DND-41 (cell line): Measurements from ENCODE around the gene ELL2.

Source experiments
- EZH2 ChIP-seq: IDR thresholded peaks from 3 replicates; pipeline ENCODE4 v1.6.1; 2012; ENCODE audit warnings: borderline replicate concordance, low read depth, mild to moderate bottlenecking, moderate library complexity, low read length, inconsistent platforms; ENCODE audit not compliant: severe bottlenecking
- TF ChIP-seq, protein P1 (sequence below): IDR thresholded peaks from 2 replicates; pipeline ENCODE4 v1.5.1; 2012; ENCODE audit warnings: borderline replicate concordance, low read length, moderate library complexity, mild to moderate bottlenecking; ENCODE audit not compliant: poor library complexity, severe bottlenecking; ENCODE audit errors: extremely low read depth

DNA sequence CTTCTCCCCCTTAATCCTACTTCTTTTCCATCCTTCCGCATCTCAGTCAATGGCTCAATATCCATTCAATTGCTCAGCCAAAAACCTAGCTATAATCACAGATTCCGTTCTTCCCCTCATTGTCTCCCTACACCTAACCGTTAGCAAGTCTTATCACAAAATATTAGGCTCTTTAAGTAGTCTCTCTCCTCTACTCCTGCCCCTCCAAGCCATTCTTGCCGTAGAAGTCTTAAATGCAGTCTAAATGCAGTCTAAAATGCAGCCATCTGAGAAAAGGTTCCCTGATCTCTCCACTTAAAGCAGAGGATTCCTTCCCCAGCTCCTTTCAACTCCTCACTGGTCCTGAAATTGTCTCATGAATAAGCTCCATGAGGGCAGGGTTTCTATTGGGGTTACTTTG, 57.8 kb downstream of the ELL2 start:
- TF ChIP-seq, protein P1, sequence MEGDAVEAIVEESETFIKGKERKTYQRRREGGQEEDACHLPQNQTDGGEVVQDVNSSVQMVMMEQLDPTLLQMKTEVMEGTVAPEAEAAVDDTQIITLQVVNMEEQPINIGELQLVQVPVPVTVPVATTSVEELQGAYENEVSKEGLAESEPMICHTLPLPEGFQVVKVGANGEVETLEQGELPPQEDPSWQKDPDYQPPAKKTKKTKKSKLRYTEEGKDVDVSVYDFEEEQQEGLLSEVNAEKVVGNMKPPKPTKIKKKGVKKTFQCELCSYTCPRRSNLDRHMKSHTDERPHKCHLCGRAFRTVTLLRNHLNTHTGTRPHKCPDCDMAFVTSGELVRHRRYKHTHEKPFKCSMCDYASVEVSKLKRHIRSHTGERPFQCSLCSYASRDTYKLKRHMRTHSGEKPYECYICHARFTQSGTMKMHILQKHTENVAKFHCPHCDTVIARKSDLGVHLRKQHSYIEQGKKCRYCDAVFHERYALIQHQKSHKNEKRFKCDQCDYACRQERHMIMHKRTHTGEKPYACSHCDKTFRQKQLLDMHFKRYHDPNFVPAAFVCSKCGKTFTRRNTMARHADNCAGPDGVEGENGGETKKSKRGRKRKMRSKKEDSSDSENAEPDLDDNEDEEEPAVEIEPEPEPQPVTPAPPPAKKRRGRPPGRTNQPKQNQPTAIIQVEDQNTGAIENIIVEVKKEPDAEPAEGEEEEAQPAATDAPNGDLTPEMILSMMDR: no peak
- no peak for TF ChIP-seq EZH2
